ENCODE results near the gene TSC22D4.
"Not testable (repeated sequence)": the region's sequence is repeated elsewhere in the genome, so short reads cannot be mapped to it uniquely, and the experiment has no call there.

TSC22D4 gene

GRCh38 chr7:100478958-100479660, at the start of gene TSC22D4:
TSS of gene TSC22D4 (minus strand) at chr7:100479214. CDS start at chr7:100478038, 1,176 bp downstream.
- DNase-seq (ENCODE audit: low spot score), result peak; percentile 92

- DNase-seq (ENCODE audit: low spot score), result not testable (repeated sequence)
Measured at GRCh38 chr7:100528108-100528866, 49.3 kb upstream of the TSC22D4 start.

GRCh38 chr7:100523192-100523591, 44.2 kb upstream of the TSC22D4 start:
- DNase-seq (ENCODE audit: low spot score), result not testable (repeated sequence)

GRCh38 chr7:100521909-100522593, 43.0 kb upstream of the TSC22D4 start:
- DNase-seq (ENCODE audit: low spot score), result not testable (repeated sequence)

GRCh38 chr7:100521076-100521475, 42.1 kb upstream of the TSC22D4 start:
- DNase-seq (ENCODE audit: low spot score), result no peak

GRCh38 chr7:100520138-100520537, 41.1 kb upstream of the TSC22D4 start:
- no peak for DNase-seq (ENCODE audit: low spot score)

- no peak for DNase-seq (ENCODE audit: low spot score)
Measured at GRCh38 chr7:100519580-100519979, 40.6 kb upstream of the TSC22D4 start.

GRCh38 chr7:100517305-100517704, 38.3 kb upstream of the TSC22D4 start:
- no peak for DNase-seq (ENCODE audit: low spot score)

- DNase-seq (ENCODE audit: low spot score), result peak; percentile 30
Measured at GRCh38 chr7:100516135-100516812, 37.3 kb upstream of the TSC22D4 start.

- no peak for DNase-seq (ENCODE audit: low spot score)
Measured at GRCh38 chr7:100515072-100515532, 36.1 kb upstream of the TSC22D4 start.

GRCh38 chr7:100513212-100513810, 34.3 kb upstream of the TSC22D4 start:
- DNase-seq (ENCODE audit: low spot score), result no peak

GRCh38 chr7:100510437-100511239, 31.6 kb upstream of the TSC22D4 start:
- DNase-seq (ENCODE audit: low spot score), result no peak

- DNase-seq (ENCODE audit: low spot score), result no peak
Measured at GRCh38 chr7:100509231-100509630, 30.2 kb upstream of the TSC22D4 start.

GRCh38 chr7:100506356-100506923, 27.4 kb upstream of the TSC22D4 start:
- no peak for DNase-seq (ENCODE audit: low spot score)

- DNase-seq (ENCODE audit: low spot score), result no peak
Measured at GRCh38 chr7:100504887-100505611, 26.0 kb upstream of the TSC22D4 start.

- not testable (repeated sequence) for DNase-seq (ENCODE audit: low spot score)
Measured at GRCh38 chr7:100504031-100504430, 25.0 kb upstream of the TSC22D4 start.

GRCh38 chr7:100500743-100501142, 21.7 kb upstream of the TSC22D4 start:
- not testable (repeated sequence) for DNase-seq (ENCODE audit: low spot score)

GRCh38 chr7:100496509-100496908, 17.5 kb upstream of the TSC22D4 start:
- DNase-seq (ENCODE audit: low spot score), result no peak

GRCh38 chr7:100493476-100494264, 14.7 kb upstream of the TSC22D4 start:
- DNase-seq (ENCODE audit: low spot score), result peak; percentile 31
